T-helper 2 cell treated with Interferon-gamma antibody and Interleukin-4, amounts not matched to agents 100 ng/mL and 5 ng/mL, for 36 hours (primary cell): Measurements from ENCODE around the gene PCGF3. TPM values are rescaled to one million over a fixed set of nuclear protein-coding genes. Genes with fewer than 3 reads are reported as not detected.

Source experiments
- intact Hi-C: fragments of 100-400 bp; cut with micrococcal nuclease; formaldehyde crosslinking; loops from one replicate; pipeline ENCODE4 v1.15.1; 2023
- total RNA-seq: library from RNA; stranded (reverse); gene quantifications from 2 replicates; pipeline ENCODE4 v1.2.3, GENCODE V29; 2022

Gene PCGF3
- total RNA-seq = 33.8 and 34.7 TPM in 2 replicates

DNA sequence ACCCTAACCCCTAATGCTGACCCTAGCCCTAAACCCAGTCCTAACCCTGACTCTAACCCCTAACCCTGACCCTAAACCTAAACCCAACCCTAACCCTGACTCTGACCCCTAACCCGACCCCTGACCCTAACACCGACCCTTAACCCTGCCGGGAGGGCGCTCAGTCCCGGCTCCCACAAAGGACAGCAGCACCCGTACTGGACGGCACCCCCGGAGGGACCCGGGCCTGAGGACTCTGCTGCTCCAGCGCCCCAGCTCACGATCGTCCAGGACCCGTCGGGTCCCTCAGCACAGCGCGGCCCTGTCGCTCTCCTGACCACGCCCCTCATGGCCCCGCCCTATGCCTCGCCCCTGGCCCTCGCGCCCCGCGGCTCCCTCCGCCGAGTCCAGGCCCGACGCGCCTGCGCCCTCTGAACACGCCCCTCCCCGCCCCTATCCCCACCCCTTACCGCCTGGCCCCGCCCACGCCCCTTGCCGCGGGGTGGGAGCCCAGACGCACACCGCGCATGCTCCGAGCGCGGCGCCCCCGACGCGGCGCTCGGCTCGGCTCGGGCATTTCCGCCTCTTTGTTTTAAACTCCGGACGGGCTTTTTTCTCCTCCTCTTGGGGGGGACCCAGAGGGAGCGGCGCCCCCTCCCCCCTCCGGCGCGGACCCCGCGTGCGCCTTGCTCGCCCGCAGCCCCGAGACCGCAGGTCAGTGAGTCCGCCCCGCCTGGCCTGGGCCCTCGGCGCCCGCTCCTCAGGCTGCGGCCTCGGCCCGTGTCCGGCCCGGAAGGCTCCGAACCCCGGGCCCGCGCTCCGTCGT lies at the start of gene PCGF3:
Gene PCGF3 (plus strand): TSS at position 555 of the 805 bp plus-strand sequence. CDS start 27,849 bp downstream, outside the sequence.
- intact Hi-C loops = loop anchor here (1.0 to 5.0 kb wide), 5 partner anchors 24 to 368 kb away; partner anchors contain the start of genes ATP5ME, GAK, MYL5 and TMEM175

DNA sequence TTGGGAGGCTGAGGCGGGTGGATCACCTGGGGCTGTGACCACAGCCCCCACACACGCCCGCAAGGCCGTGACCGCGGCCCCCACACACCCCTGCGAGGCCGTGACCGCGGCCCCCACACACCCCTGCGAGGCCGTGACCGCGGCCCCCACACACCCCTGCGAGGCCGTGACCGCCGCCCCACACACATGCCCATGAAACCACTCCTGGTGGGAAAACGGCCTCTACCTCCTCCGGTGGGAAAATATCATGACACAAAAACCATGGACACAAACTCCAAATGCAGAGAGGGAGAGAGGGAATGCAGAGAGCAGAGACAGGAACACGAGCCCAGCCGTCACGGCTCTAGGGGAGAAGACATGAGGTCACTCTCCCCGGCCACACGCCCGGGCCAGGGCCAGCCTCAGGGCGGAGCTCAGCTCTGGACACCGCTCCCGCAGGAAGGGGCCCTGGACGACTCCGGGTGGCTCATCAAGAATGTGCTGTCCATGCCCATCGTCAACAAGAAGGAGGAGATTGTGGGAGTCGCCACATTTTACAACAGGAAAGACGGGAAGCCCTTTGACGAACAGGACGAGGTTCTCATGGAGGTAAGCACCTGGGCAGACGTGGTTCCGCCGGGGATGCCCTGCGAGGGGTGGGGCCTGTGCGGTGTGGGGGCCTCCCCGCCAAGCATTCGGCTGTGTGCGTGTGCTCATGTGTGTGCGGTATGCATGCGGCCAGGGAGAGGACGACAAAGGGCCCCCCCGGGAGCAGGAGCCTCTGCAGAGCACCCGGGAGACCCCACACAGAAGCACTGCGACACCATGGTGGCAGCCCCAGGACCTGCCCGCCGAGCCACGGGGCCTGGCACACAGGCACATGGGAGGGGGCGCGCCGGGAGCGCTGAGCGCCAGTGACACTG lies 48.9 kb upstream of the PCGF3 start:
- intact Hi-C loops = no loop called here

- intact Hi-C loops = no loop called here
Measured at GRCh38 chr4:657338-657833, 48.2 kb upstream of the PCGF3 start.

DNA sequence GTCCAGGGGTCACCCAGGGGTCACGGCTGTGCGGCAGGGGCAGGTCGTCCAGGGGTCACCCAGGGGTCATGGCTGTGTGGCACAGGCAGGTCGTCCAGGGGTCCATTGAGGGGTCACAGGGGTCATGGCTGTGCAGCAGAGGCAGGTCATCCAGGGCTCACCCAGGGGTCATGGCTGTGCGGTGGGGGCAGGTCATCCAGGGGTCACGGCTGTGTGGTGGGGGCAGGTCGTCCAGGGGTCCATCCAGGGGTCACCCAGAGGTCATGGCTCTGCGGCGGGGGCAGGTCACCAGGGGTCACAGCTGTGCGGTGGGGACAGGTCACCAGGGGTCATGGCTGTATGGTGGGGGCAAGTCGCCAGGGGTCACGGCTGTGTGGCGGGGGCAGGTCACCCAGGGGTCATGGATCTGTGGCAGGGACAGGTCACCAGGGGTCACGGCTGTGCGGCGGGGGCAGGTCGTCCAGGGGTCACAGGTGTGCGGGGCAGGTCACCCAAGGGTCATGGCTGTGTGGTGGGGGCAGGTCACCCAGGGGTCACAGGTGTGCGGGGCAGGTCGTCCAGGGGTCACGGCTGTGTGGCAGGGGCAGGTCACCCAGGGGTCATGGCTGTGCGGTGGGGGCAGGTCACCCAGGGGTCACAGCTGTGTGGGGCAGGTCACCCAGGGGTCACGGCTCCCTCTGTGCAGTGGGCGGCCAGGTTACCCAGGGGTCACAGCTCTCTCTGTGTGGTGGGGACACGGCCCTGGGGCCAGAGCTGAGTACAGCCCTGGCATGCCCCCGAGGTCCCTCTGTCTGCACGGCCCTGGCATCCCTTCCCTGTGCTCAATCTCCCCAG lies 47.6 kb upstream of the PCGF3 start:
- intact Hi-C loops = no loop called here

DNA sequence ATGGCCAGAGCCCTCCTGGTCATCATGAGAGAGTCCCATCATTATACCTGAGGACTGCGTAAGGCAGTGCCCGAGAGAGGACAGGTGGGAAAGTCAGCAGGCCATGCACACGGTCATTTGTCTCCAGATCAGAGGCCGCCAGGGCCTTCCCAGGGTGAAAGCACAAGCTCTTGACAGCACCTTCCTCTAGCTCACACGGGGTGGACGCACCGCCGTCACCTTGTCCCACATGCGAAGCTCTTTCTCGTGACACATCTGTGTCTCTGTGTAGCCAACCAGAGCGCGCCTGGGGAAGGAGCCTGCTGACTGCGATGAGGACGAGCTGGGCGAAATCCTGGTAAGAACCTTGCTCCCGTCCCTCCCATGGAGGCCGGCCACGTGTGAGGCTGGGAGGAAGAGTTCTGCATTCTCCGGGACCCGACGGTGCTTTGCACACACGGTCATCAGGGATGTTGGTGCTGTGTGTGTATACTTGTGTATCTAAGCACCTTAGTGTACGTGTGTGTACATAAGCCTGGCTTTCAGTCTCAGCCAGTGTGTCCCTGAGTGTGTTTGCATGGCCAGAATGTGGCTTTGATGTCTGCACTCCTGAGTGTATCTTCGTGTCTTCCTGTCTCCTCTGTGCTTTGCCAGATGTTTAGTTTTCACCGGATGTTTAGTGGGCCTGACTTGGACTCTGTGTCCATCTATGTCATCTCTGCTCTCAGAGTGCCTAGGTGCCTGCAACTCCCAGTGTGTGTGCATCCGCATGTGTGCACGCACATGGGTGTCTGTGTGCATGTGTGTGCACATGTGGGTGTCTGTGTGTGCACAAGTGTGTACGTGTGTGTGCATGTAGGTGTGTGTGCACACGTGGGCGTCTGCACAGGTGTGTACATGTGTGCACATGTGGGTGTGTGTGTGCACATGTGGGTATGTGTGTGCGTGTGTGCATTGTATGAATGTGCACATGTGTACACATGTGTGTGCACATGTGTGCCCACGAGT lies 46.7 kb upstream of the PCGF3 start:
- intact Hi-C loops = no loop called here

GRCh38 chr4:659851-660250 lies 45.8 kb upstream of the PCGF3 start:
- intact Hi-C loops = no loop called here

GRCh38 chr4:660401-660800 lies 45.2 kb upstream of the PCGF3 start:
- intact Hi-C loops = no loop called here

GRCh38 chr4:661231-661630 lies 44.4 kb upstream of the PCGF3 start:
- intact Hi-C loops = no loop called here

- intact Hi-C loops = no loop called here
Measured at GRCh38 chr4:661881-662761, 43.5 kb upstream of the PCGF3 start.

DNA sequence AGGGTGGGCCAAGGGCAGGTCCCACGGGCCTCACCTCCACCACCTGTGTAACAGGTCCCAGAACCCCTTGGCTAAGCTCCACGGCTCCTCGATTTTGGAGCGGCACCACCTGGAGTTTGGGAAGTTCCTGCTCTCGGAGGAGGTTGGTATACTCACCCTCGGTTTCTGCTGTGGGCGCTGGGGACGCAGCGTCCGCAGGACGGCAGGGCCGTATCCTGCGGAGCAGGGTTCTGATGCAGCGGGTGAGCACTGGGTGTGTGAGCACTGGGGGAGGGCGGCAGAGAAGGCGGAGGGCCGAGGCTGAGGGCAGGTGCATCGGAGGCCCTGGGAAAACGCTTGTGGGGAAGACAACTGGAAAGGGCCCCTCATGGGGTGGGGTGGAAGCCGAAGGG lies 42.6 kb upstream of the PCGF3 start:
- intact Hi-C loops = loop anchor here (1.0 kb wide), 1 partner anchor 190 kb away; no protein-coding TSS in a partner anchor

- intact Hi-C loops = loop anchor here (1.0 kb wide), 2 partner anchors 11 to 190 kb away; partner anchors contain the start of genes ATP5ME and MYL5
Measured at GRCh38 chr4:663438-664428, 41.9 kb upstream of the PCGF3 start.

DNA sequence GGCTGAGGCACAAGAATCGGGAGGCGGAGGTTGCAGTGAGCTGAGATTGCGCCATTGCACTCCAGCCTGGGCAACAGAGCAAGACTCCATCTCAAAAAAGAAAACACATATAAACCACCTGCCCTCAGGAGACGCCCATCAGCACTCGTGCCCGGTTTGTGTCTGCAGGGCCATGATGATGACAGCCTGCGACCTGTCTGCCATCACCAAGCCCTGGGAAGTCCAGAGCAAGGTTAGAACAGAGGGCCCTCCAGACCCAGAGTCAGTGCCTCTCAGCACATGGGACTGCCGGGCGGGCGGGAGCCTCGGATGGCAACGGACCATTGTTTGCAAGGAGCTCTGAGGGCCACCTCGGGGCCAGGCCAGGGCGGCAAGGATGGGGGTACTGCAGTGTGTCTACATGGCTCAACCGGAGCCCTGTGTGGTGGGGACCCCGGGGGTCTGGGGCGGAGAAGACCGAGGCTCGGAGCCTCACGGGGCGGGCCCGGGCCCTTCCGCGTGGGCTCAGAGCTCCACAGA lies 40.9 kb upstream of the PCGF3 start:
- intact Hi-C loops = loop anchor here (1.0 kb wide), 1 partner anchor 10 kb away; the partner anchor contains the start of genes ATP5ME and MYL5

- intact Hi-C loops = no loop called here
Measured at GRCh38 chr4:665381-665750, 40.3 kb upstream of the PCGF3 start.

DNA sequence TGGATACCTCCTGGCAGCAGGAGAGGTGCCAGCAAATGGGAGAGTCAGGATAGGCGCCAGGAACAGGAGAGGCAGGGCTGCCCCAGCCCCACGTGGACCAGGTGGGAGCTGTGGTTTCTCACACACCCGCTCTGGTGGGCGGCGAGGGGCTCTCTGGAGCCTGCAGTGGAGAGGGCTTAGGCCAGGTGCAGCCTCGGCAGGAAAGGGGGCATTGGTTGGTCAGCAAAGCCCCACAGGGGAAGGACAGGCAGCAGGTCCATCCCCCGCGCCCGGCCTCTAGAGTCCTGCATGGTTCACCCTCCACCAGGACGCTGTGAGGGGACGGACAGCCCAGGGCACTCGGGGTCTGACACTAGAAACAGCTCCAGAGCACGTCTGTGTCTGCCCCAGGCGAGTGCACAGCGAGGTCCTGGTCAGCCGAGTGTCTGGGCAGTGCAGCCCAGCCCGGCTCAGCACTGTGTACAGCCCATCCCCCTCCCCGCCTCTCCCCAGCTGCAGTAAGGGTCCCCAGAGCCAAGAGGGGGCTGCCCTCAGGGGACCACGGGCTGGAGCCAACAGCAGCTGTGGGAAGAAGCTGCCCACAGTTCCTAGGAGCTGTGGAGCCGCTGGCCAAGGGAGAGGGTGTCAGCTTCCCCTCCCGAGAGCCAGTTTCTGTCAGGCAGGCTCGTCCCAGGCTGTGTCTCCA lies 39.7 kb upstream of the PCGF3 start:
- intact Hi-C loops = no loop called here

DNA sequence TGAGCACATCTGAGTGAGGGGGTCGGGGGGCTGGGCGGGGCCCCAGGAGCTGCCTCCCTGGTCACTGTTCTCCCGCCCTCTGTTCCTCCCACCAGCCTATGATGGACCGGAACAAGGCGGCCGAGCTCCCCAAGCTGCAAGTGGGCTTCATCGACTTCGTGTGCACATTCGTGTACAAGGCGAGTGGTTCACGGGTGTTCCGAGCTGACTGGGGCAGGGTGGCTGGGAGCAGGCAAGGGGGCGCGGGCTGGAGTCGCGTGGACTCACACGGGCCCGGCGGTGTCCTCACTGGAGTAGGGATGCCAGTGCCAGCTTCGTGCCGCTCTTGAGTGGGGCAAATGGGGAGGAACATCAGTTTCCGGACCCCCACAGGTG lies 39.2 kb upstream of the PCGF3 start:
- intact Hi-C loops = no loop called here

DNA sequence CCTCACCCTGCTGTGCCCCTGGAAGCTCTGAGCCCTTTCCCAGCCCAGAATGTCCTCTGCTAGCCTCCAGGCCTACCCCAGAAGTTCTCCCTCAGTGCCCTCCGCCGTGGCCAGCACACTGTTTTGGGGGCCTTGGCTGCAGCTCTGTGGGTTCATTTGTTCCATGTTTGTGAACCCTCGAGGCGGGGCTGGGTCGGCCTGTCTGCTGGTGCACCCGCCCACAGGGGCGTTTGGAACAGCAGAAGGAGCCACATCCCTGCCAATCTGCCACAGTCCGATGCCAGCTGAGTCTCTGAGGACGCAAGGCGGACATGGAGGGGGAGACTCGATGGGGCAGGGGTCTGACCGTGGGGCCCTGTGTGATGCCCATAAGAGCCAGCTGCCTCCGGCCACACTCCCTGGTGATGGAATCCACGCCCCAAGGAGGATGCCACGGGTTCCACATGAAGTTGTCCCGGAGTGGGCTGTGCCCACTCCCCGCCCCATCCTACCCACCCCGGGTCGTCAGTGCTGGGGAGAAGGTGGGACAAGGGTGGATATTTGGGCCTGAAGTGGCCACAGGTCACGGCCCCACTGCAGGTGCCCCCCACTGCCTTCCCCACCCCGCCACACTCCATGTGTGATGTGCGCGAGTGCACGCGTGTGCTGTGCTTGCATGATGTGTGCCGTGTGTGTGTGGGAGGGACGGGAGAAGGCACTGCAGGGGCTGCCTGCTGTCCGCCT lies 38.6 kb upstream of the PCGF3 start:
- intact Hi-C loops = no loop called here
